Measurements from ENCODE around the gene PDE9A.

The PDE9A gene

GRCh38 chr21:42690586-42690985 lies 37.2 kb downstream of the PDE9A start:
- Histone ChIP-seq H3K9me3 (ENCODE audit: insufficient read depth, low read length, severe bottlenecking) (no peaks in the 10 kb centered on the region), H3K4me1 (ENCODE audit: insufficient read depth, low read length) (peaks cover 5% of the 10 kb centered on the region; the same call in 1 of the 2 replicates), H2AFZ (ENCODE audit: low read depth, low read length) (no peak overlapping the region), H3K4me2 (ENCODE audit: insufficient read depth, low read length) (no peak overlapping the region), H3K4me3 (ENCODE audit: low read depth in 1 of 2, low read length in 2 of 2) (no peak overlapping the region), H3K27ac (ENCODE audit: low read length) (no peak overlapping the region), H3K36me3 (ENCODE audit: insufficient read depth, low read length) (no peaks in the 10 kb centered on the region), H4K20me1 (ENCODE audit: insufficient read depth, low read length) (no peaks in the 10 kb centered on the region), H3K79me2 (ENCODE audit: insufficient read depth, low read length) (no peaks in the 10 kb centered on the region), H3K9ac (ENCODE audit: low read depth, low read length) (no peak overlapping the region), H3K27me3 (ENCODE audit: insufficient read depth, low read length, poor library complexity) (no peaks in the 10 kb centered on the region)
- no peak for ATAC-seq (ENCODE audit: insufficient read depth, low read depth)
- no peak for DNase-seq
- TF ChIP-seq EZH2 (IDR thresholded peaks at IDR 0.05; ENCODE audit: borderline replicate concordance, low read depth, low read length, severe bottlenecking) (no peak), CTCF (IDR thresholded peaks at IDR 0.05; ENCODE audit: borderline replicate concordance, extremely low read depth, low read length, poor library complexity, severe bottlenecking) (no peak)

GRCh38 chr21:42691901-42692559 lies 38.6 kb downstream of the PDE9A start:
- ATAC-seq (ENCODE audit: insufficient read depth, low read depth) (no peak), DNase-seq (no peak)
- Histone ChIP-seq H4K20me1 (ENCODE audit: insufficient read depth, low read length) (no peaks in the 10 kb centered on the region), H3K27ac (ENCODE audit: low read length) (no peak overlapping the region), H3K27me3 (ENCODE audit: insufficient read depth, low read length, poor library complexity) (no peaks in the 10 kb centered on the region), H2AFZ (ENCODE audit: low read depth, low read length) (no peak overlapping the region), H3K4me3 (ENCODE audit: low read depth in 1 of 2, low read length in 2 of 2) (no peak overlapping the region), H3K9ac (ENCODE audit: low read depth, low read length) (no peak overlapping the region), H3K79me2 (ENCODE audit: insufficient read depth, low read length) (no peaks in the 10 kb centered on the region), H3K9me3 (ENCODE audit: insufficient read depth, low read length, severe bottlenecking) (no peaks in the 10 kb centered on the region), H3K4me2 (ENCODE audit: insufficient read depth, low read length) (no peak overlapping the region), H3K36me3 (ENCODE audit: insufficient read depth, low read length) (no peaks in the 10 kb centered on the region), H3K4me1 (ENCODE audit: insufficient read depth, low read length) (no peaks in the 10 kb centered on the region)
- TF ChIP-seq EZH2 (IDR thresholded peaks at IDR 0.05; ENCODE audit: borderline replicate concordance, low read depth, low read length, severe bottlenecking) (no peak), CTCF (IDR thresholded peaks at IDR 0.05; ENCODE audit: borderline replicate concordance, extremely low read depth, low read length, poor library complexity, severe bottlenecking) (no peak)

GRCh38 chr21:42692688-42693087 lies 39.3 kb downstream of the PDE9A start:
- Histone ChIP-seq H4K20me1 (ENCODE audit: insufficient read depth, low read length) (no peaks in the 10 kb centered on the region), H3K27me3 (ENCODE audit: insufficient read depth, low read length, poor library complexity) (no peaks in the 10 kb centered on the region), H3K4me3 (ENCODE audit: low read depth in 1 of 2, low read length in 2 of 2) (no peak overlapping the region), H3K9ac (ENCODE audit: low read depth, low read length) (no peak overlapping the region), H3K4me2 (ENCODE audit: insufficient read depth, low read length) (no peak overlapping the region), H2AFZ (ENCODE audit: low read depth, low read length) (no peak overlapping the region), H3K79me2 (ENCODE audit: insufficient read depth, low read length) (no peaks in the 10 kb centered on the region), H3K27ac (ENCODE audit: low read length) (no peak overlapping the region), H3K4me1 (ENCODE audit: insufficient read depth, low read length) (no peaks in the 10 kb centered on the region), H3K36me3 (ENCODE audit: insufficient read depth, low read length) (no peaks in the 10 kb centered on the region), H3K9me3 (ENCODE audit: insufficient read depth, low read length, severe bottlenecking) (no peaks in the 10 kb centered on the region)
- ATAC-seq (ENCODE audit: insufficient read depth, low read depth) (no peak), DNase-seq (no peak)
- TF ChIP-seq CTCF (IDR thresholded peaks at IDR 0.05; ENCODE audit: borderline replicate concordance, extremely low read depth, low read length, poor library complexity, severe bottlenecking) (no peak), EZH2 (IDR thresholded peaks at IDR 0.05; ENCODE audit: borderline replicate concordance, low read depth, low read length, severe bottlenecking) (no peak)

All from DND-41 (cell line).